ENCODE data around the gene FNBP1.

DNA sequence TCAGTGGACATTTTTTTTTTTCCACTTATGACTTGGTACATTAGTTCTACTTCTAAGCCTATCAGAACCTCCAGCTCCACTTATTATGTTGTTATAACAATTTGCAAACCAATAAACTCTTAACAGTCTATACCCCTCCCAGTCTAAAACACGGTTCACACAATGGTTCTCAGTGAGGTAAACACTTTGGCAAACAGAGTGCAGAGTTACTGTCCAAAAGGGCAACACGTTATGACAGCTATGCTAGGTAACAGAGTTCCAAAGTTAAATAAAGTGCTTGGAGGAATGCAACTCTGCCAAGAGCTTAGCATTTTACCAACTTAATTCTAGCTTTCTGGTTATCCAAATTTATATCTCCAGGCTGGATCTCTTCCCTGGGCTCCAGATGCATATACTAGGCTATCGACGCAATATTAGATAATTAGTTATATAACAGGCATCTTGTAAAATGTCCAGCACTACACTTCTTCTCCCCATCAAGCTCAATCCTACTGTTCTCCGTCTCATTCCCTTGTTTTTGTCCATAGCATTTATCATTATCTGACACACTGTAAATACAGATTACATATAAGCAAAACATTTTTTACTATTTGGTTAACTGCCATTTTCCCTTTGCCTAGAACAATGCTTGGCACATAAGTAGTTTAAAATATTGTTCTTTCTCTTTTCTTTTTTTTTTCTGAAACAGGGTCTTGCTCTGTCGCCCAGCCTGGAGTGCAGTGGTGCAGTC, 14.3 kb downstream of the FNBP1 start:
- TF ChIP-seq, protein P1, sequence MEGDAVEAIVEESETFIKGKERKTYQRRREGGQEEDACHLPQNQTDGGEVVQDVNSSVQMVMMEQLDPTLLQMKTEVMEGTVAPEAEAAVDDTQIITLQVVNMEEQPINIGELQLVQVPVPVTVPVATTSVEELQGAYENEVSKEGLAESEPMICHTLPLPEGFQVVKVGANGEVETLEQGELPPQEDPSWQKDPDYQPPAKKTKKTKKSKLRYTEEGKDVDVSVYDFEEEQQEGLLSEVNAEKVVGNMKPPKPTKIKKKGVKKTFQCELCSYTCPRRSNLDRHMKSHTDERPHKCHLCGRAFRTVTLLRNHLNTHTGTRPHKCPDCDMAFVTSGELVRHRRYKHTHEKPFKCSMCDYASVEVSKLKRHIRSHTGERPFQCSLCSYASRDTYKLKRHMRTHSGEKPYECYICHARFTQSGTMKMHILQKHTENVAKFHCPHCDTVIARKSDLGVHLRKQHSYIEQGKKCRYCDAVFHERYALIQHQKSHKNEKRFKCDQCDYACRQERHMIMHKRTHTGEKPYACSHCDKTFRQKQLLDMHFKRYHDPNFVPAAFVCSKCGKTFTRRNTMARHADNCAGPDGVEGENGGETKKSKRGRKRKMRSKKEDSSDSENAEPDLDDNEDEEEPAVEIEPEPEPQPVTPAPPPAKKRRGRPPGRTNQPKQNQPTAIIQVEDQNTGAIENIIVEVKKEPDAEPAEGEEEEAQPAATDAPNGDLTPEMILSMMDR (IDR thresholded peaks at IDR 0.05) = no peak
- no peak for TF ChIP-seq EZH2 (IDR thresholded peaks at IDR 0.05; ENCODE audit: borderline replicate concordance, insufficient read depth, low read depth, low read length, poor library complexity, severe bottlenecking)

Measured in B cell (primary cell).